Measurements from ENCODE around the gene TMEM164.

DNA sequence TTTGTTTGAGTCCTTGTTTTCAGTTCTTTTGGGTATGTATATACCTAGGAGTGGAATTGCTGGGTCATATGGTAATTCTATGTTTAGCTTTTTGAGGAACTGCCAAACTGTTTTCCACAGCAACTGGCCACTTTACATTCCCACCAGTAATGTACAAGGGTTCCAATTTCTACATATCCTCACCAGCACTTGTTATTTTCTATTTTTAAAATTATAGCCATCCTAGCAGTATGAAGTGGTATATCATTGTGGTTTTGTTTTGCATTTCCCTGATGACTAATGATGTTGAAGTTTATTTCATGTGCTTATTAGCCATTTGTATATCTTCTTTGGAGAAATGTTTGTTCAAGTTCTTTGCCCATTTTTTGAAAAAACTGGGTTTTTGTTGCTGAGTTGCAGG lies 39.6 kb downstream of the TMEM164 start:
- TF ChIP-seq, protein P1, sequence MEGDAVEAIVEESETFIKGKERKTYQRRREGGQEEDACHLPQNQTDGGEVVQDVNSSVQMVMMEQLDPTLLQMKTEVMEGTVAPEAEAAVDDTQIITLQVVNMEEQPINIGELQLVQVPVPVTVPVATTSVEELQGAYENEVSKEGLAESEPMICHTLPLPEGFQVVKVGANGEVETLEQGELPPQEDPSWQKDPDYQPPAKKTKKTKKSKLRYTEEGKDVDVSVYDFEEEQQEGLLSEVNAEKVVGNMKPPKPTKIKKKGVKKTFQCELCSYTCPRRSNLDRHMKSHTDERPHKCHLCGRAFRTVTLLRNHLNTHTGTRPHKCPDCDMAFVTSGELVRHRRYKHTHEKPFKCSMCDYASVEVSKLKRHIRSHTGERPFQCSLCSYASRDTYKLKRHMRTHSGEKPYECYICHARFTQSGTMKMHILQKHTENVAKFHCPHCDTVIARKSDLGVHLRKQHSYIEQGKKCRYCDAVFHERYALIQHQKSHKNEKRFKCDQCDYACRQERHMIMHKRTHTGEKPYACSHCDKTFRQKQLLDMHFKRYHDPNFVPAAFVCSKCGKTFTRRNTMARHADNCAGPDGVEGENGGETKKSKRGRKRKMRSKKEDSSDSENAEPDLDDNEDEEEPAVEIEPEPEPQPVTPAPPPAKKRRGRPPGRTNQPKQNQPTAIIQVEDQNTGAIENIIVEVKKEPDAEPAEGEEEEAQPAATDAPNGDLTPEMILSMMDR (conservative IDR thresholded peaks at IDR 0.05 in 1 of 2, IDR thresholded peaks at IDR 0.05 in 1 of 2; ENCODE audit: extremely low read depth in 1 of 2, insufficient read depth in 1 of 2, low read depth in 1 of 2, low read length in 2 of 2) = no peak
- no peak for TF ChIP-seq EZH2 (IDR thresholded peaks at IDR 0.05; ENCODE audit: borderline replicate concordance, low read length)

All from mammary epithelial cell (primary cell).